A673 (cell line): Measurements from ENCODE around the gene TNFRSF9. TPM values are rescaled to one million over a fixed set of nuclear protein-coding genes. Genes with fewer than 3 reads are reported as not detected.

ENCODE experiments used
- BruUV-seq: library from RNA; stranded (reverse); fragments of 400-500 nt; replicated peaks from 2 replicates; lab custom pipeline; 2021; lab: Mats Ljungman, UMichigan
- CTCF ChIA-PET: fragments of 300-600 bp; sonication (Branson Sonifier 250); formaldehyde crosslinking; loops from one replicate; lab custom pipeline; 2022; ENCODE audit warnings: antibody characterized with exemption; lab: Charles Lee
- POLR2A ChIA-PET: fragments of 300-600 bp; sonication (Branson Sonifier 250); formaldehyde crosslinking; loops from one replicate; lab custom pipeline; 2022; ENCODE audit warnings: antibody characterized with exemption; ENCODE audit not compliant: low non-redundant PET; lab: Charles Lee
- DNase-seq: peaks from one replicate; pipeline ENCODE4 v3.0.0-alpha.2; 2015; ENCODE audit warnings: low spot score
- H3K27ac ChIP-seq: fragments of 200-600 bp; sonication (generic); 2 replicates; pipeline ENCODE4 v1.5.1; 2016; ENCODE audit warnings: mixed run types, low read depth, mild to moderate bottlenecking, mixed read lengths, antibody characterized with exemption, low read length; ENCODE audit not compliant: poor library complexity, severe bottlenecking
- H3K27me3 ChIP-seq: fragments of 200-600 bp; sonication (generic); replicated peaks from 2 replicates; pipeline ENCODE4 v1.6.1; 2017; ENCODE audit warnings: mixed run types, low read depth, mild to moderate bottlenecking, mixed read lengths, antibody characterized with exemption, low read length; ENCODE audit not compliant: insufficient read depth, poor library complexity
- H3K36me3 ChIP-seq: fragments of 200-600 bp; sonication (generic); 2 replicates; pipeline ENCODE4 v1.6.1; 2016; ENCODE audit warnings: mixed run types, mild to moderate bottlenecking, mixed read lengths, antibody characterized with exemption, low read length; ENCODE audit not compliant: insufficient read depth, poor library complexity, severe bottlenecking
- H3K4me1 ChIP-seq: fragments of 200-600 bp; sonication (generic); 2 replicates; pipeline ENCODE4 v1.6.1; 2017; ENCODE audit warnings: mixed run types, mild to moderate bottlenecking, mixed read lengths, antibody characterized with exemption, low read length; ENCODE audit not compliant: insufficient read depth, poor library complexity, severe bottlenecking
- H3K4me3 ChIP-seq: fragments of 200-600 bp; sonication (generic); 2 replicates; pipeline ENCODE4 v1.5.1; 2016; ENCODE audit warnings: low read depth, mixed run types, mild to moderate bottlenecking, mixed read lengths, low read length; ENCODE audit not compliant: poor library complexity, severe bottlenecking
- H3K9me3 ChIP-seq: fragments of 200-600 bp; sonication (generic); 2 replicates; pipeline ENCODE4 v1.6.1; 2016; ENCODE audit warnings: mixed run types, low read depth, mild to moderate bottlenecking, mixed read lengths, antibody characterized with exemption, low read length; ENCODE audit not compliant: poor library complexity, severe bottlenecking
- EZH2 ChIP-seq: fragments of 200-600 bp; sonication (generic); IDR thresholded peaks from 2 replicates; pipeline ENCODE4 v1.6.1; 2017; ENCODE audit warnings: borderline replicate concordance, low read depth, mild to moderate bottlenecking, mixed read lengths, antibody characterized with exemption, low read length; ENCODE audit not compliant: poor library complexity, severe bottlenecking
- intact Hi-C: fragments of 100-400 bp; cut with micrococcal nuclease; formaldehyde crosslinking; loops from one replicate; pipeline ENCODE4 v1.10.0; 2022; ENCODE audit not compliant: unreplicated experiment
- total RNA-seq: library from RNA; stranded (reverse); gene quantifications from 2 replicates; pipeline ENCODE4 v1.2.3, GENCODE V29; 2021
- TF ChIP-seq, protein P1 (sequence below): fragments of 300-800, 200-600 bp; sonication (generic); conservative IDR thresholded peaks from 2 replicates; pipeline ENCODE4 v1.5.1; 2017; ENCODE audit warnings: low read depth, mild to moderate bottlenecking, antibody characterized with exemption, low read length, moderate library complexity, mixed read lengths

Gene TNFRSF9
- total RNA-seq, 1 experiment from 2014 or later: 1.8 TPM

DNA sequence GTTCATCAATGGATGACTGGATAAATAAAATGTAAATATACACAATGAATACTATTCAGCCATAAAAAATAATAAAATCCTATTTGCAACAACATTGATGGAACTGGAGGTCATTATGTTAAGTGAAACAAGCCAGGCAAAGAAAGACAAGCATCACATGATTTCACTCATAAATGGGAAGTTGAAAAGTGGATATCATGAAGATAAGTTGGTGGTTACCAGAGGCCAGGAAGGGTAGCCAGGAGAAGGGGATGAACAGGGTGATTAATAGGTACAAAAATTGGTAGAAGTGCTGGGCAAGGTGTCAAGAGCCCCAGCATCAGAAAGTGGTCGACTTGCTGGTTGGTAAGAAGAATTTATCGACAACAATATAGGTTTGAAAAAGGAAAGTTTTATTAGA lies 19.5 kb upstream of the TNFRSF9 start:
- ChIA-PET CTCF (no interaction called here), POLR2A (no interaction called here)
- TF ChIP-seq EZH2: no peak
- TF ChIP-seq, protein P1, sequence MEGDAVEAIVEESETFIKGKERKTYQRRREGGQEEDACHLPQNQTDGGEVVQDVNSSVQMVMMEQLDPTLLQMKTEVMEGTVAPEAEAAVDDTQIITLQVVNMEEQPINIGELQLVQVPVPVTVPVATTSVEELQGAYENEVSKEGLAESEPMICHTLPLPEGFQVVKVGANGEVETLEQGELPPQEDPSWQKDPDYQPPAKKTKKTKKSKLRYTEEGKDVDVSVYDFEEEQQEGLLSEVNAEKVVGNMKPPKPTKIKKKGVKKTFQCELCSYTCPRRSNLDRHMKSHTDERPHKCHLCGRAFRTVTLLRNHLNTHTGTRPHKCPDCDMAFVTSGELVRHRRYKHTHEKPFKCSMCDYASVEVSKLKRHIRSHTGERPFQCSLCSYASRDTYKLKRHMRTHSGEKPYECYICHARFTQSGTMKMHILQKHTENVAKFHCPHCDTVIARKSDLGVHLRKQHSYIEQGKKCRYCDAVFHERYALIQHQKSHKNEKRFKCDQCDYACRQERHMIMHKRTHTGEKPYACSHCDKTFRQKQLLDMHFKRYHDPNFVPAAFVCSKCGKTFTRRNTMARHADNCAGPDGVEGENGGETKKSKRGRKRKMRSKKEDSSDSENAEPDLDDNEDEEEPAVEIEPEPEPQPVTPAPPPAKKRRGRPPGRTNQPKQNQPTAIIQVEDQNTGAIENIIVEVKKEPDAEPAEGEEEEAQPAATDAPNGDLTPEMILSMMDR: no peak
- no peak for DNase-seq
- H3K4me1 ChIP-seq: no peaks in the 10 kb centered on the region
- H3K27ac ChIP-seq: no peak overlapping the region
- H3K36me3 ChIP-seq: peaks cover 24% of the 10 kb centered on the region
- no peaks in the 10 kb centered on the region for H3K9me3 ChIP-seq
- H3K4me3 ChIP-seq: peak overlapping the region; percentile 75
- no TSS peak for BruUV-seq
- H3K27me3 ChIP-seq: no peaks in the 10 kb centered on the region
- intact Hi-C loops: loop anchor here (10.0 kb wide), 1 partner anchor 55 kb away; no protein-coding TSS in a partner anchor

- CTCF ChIA-PET: no interaction called here
- no TSS peak for BruUV-seq
- POLR2A ChIA-PET: no interaction called here
- Histone ChIP-seq H3K4me3 (no peak overlapping the region), H3K4me1 (no peaks in the 10 kb centered on the region), H3K9me3 (no peaks in the 10 kb centered on the region), H3K27ac (no peak overlapping the region), H3K27me3 (no peaks in the 10 kb centered on the region), H3K36me3 (no peaks in the 10 kb centered on the region)
- TF ChIP-seq, protein P1: no peak
- TF ChIP-seq EZH2: no peak
- intact Hi-C loops: no loop called here
- no peak for DNase-seq
Observed at GRCh38 chr1:7956218-7957032, 15.8 kb upstream of the TNFRSF9 start.

- ChIA-PET CTCF (no interaction called here), POLR2A (no interaction called here)
- TSS peak; percentile 97 for BruUV-seq
- no peaks in the 10 kb centered on the region for H3K9me3 ChIP-seq
- H3K27me3 ChIP-seq: no peaks in the 10 kb centered on the region
- DNase-seq: no peak
- H3K27ac ChIP-seq: peak overlapping the region; percentile 74
- H3K4me1 ChIP-seq: no peaks in the 10 kb centered on the region
- intact Hi-C loops: no loop called here
- no peak for TF ChIP-seq EZH2
- TF ChIP-seq, protein P1: no peak
- no peaks in the 10 kb centered on the region for H3K36me3 ChIP-seq
- peak overlapping the region; percentile 58 for H3K4me3 ChIP-seq
Observed at GRCh38 chr1:7954683-7955082, 14.0 kb upstream of the TNFRSF9 start.
